ENCODE measurements around the gene PXDC1. TPM values are rescaled to one million over a fixed set of nuclear protein-coding genes. Genes with fewer than 3 reads are reported as not detected.
A peak's percentile ranks its signal among the peaks of the same experiment; 100 is the strongest.

Gene PXDC1
- total RNA-seq, 1 experiment from 2014 or later: 36.2 TPM

DNA sequence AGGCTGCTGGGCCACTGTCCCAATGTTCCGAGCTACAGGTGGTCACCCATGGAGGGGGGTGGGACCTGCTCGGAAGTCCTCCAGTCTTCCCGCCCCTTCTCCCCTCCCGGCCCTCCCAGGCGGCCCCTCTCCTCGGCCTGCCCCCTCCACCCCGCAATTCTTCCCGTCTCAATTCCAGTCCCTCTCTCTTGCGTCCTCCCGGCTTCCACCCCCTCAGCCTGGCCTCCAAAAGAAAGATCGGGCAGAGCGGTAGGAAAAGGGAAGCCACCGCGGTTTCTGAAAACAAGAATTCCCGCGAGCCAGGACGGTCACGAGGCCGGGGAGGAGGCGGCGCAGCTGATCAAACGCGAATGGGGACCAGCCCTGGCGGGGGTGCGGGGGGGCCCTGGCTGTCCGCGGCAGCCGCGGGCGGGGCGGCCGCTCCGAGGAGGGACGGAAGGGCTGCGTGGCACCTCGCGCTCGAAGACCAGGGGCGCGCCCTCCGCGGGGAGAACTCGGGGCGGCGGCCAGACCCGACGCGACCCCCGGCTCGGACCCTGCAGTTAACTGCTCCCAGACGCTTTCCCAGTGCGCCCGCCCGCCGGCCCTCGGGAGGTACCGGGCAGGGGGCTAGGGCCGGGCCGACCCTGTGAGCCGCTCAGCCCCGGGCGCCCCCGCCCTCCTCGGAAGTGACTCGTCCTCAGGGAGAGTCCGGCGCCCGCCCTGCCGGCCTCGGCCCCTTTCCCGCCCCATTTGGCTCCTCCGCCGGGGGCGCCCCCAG is 1.0 kb downstream of the PXDC1 start:
- Histone ChIP-seq H3K27me3 (ENCODE audit: control insufficient read depth, insufficient read depth, low read length) (no peaks in the 10 kb centered on the region), H3K36me3 (ENCODE audit: control insufficient read depth, insufficient read depth, low read length) (no peaks in the 10 kb centered on the region), H3K27ac (ENCODE audit: low read length) (peak overlapping the region; percentile 75), H3K9me3 (ENCODE audit: control insufficient read depth, insufficient read depth, low read depth, low read length) (no peaks in the 10 kb centered on the region), H3K4me1 (ENCODE audit: control insufficient read depth, insufficient read depth, low read length) (peaks cover 40% of the 10 kb centered on the region), H3K4me3 (ENCODE audit: low read depth in 2 of 2, low read length in 2 of 2) (peak overlapping the region; percentile 62 to 66)
- peak; percentile 47 for ATAC-seq
- BruUV-seq (replicated peaks): no TSS peak
- no peak for DNase-seq (ENCODE audit: low read depth, low spot score)
- intact Hi-C loops (cut with micrococcal nuclease; ENCODE audit: unreplicated experiment) (no loop called here), in situ Hi-C loops (cut with HindIII; ENCODE audit: low pct_unique_long_range_greater_than_20kb, low sequenced_read_pairs) (no loop called here)
- CTCF ChIA-PET: interaction anchor here (0.6 to 1.1 kb wide), 5 partner anchors 59 to 240 kb away, joined by 3 to 7 read pairs (median 4); no protein-coding TSS in a partner anchor
- TF ChIP-seq, protein P1, sequence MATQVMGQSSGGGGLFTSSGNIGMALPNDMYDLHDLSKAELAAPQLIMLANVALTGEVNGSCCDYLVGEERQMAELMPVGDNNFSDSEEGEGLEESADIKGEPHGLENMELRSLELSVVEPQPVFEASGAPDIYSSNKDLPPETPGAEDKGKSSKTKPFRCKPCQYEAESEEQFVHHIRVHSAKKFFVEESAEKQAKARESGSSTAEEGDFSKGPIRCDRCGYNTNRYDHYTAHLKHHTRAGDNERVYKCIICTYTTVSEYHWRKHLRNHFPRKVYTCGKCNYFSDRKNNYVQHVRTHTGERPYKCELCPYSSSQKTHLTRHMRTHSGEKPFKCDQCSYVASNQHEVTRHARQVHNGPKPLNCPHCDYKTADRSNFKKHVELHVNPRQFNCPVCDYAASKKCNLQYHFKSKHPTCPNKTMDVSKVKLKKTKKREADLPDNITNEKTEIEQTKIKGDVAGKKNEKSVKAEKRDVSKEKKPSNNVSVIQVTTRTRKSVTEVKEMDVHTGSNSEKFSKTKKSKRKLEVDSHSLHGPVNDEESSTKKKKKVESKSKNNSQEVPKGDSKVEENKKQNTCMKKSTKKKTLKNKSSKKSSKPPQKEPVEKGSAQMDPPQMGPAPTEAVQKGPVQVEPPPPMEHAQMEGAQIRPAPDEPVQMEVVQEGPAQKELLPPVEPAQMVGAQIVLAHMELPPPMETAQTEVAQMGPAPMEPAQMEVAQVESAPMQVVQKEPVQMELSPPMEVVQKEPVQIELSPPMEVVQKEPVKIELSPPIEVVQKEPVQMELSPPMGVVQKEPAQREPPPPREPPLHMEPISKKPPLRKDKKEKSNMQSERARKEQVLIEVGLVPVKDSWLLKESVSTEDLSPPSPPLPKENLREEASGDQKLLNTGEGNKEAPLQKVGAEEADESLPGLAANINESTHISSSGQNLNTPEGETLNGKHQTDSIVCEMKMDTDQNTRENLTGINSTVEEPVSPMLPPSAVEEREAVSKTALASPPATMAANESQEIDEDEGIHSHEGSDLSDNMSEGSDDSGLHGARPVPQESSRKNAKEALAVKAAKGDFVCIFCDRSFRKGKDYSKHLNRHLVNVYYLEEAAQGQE (IDR thresholded peaks at IDR 0.05; ENCODE audit: insufficient read depth in 1 of 2, low read depth in 2 of 2, low read length in 1 of 2): no peak
- peak; percentile 66; the same call in 1 of the 2 replicates for TF ChIP-seq SIN3A (IDR thresholded peaks at IDR 0.05; ENCODE audit: borderline replicate concordance, insufficient read depth, low read depth, low read length)
- peak; percentile 81 for TF ChIP-seq TCF7L2 (IDR thresholded peaks at IDR 0.05; ENCODE audit: low read depth, low read length)
- peak; percentile 31; the same call in 1 of the 2 replicates for TF ChIP-seq POLR2AphosphoS5 (IDR thresholded peaks at IDR 0.05; ENCODE audit: low read depth, low read length)
- POLR2A ChIA-PET: interaction anchor here (0.5 to 0.8 kb wide), 4 partner anchors 9 to 260 kb away, joined by 3 read pairs; no protein-coding TSS in a partner anchor

DNA sequence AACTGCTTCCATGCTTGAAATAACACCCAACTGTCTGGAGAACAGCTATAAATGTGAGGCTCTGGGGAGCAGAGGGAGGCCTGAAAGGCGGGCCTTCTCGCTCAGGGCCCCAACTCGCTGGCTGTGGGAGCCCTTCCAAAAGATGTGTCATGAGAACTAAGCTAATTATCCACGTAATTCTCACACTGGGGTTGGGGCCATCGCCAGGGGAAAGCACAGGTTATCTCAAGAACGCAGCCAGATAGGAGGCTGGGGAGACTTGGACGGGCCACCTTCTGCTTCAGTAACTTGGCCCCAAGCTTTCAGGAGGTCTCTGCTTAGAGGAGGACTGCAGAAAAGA is 1.6 kb downstream of the PXDC1 start:
- in situ Hi-C loops (cut with HindIII; ENCODE audit: low pct_unique_long_range_greater_than_20kb, low sequenced_read_pairs): no loop called here
- CTCF ChIA-PET: interaction anchor here (0.5 to 1.6 kb wide), 7 partner anchors 60 to 241 kb away, joined by 3 to 7 read pairs (median 4); no protein-coding TSS in a partner anchor
- H3K4me1 ChIP-seq (ENCODE audit: control insufficient read depth, insufficient read depth, low read length): peaks cover 42% of the 10 kb centered on the region

More for the DNA sequence above, 1.6 kb downstream of the PXDC1 start:
- Histone ChIP-seq H3K4me3 (ENCODE audit: low read depth in 2 of 2, low read length in 2 of 2) (peak overlapping the region; percentile 62 to 66), H3K9me3 (ENCODE audit: control insufficient read depth, insufficient read depth, low read depth, low read length) (no peaks in the 10 kb centered on the region), H3K36me3 (ENCODE audit: control insufficient read depth, insufficient read depth, low read length) (no peaks in the 10 kb centered on the region), H3K27me3 (ENCODE audit: control insufficient read depth, insufficient read depth, low read length) (no peaks in the 10 kb centered on the region), H3K27ac (ENCODE audit: low read length) (peak overlapping the region; percentile 75)
- BruUV-seq (replicated peaks): no TSS peak
- POLR2A ChIA-PET: interaction anchor here (0.5 to 0.8 kb wide), 5 partner anchors 10 to 261 kb away, joined by 3 read pairs; no protein-coding TSS in a partner anchor
- DNase-seq (ENCODE audit: low read depth, low spot score) (no peak), ATAC-seq (peak; percentile 3; the same call in 1 of the 2 replicates)
- intact Hi-C loops (cut with micrococcal nuclease; ENCODE audit: unreplicated experiment): loop anchor here (5.0 kb wide), 1 partner anchor 77 kb away; no protein-coding TSS in a partner anchor
- TF ChIP-seq TCF7L2 (IDR thresholded peaks at IDR 0.05; ENCODE audit: low read depth, low read length): no peak
- TF ChIP-seq, protein P1 (IDR thresholded peaks at IDR 0.05; ENCODE audit: insufficient read depth in 1 of 2, low read depth in 2 of 2, low read length in 1 of 2): no peak
- TF ChIP-seq, protein P2, sequence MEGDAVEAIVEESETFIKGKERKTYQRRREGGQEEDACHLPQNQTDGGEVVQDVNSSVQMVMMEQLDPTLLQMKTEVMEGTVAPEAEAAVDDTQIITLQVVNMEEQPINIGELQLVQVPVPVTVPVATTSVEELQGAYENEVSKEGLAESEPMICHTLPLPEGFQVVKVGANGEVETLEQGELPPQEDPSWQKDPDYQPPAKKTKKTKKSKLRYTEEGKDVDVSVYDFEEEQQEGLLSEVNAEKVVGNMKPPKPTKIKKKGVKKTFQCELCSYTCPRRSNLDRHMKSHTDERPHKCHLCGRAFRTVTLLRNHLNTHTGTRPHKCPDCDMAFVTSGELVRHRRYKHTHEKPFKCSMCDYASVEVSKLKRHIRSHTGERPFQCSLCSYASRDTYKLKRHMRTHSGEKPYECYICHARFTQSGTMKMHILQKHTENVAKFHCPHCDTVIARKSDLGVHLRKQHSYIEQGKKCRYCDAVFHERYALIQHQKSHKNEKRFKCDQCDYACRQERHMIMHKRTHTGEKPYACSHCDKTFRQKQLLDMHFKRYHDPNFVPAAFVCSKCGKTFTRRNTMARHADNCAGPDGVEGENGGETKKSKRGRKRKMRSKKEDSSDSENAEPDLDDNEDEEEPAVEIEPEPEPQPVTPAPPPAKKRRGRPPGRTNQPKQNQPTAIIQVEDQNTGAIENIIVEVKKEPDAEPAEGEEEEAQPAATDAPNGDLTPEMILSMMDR (IDR thresholded peaks at IDR 0.05): no peak
- no peak for TF ChIP-seq SIN3A (IDR thresholded peaks at IDR 0.05; ENCODE audit: borderline replicate concordance, insufficient read depth, low read depth, low read length)
- TF ChIP-seq POLR2AphosphoS5 (IDR thresholded peaks at IDR 0.05; ENCODE audit: low read depth, low read length): no peak

Data from Panc1 (cell line).